GM23338 (cell line): ENCODE measurements around the gene GRID2. TPM values are rescaled to one million over a fixed set of nuclear protein-coding genes. Genes with fewer than 3 reads are reported as not detected.

Experiments used
- ATAC-seq: fragments of 200-7000 bp; cut with Tn5 transposase; 3 replicates; pipeline ENCODE4 v1.9.1; 2020
- DNase-seq: peaks from one replicate; pipeline ENCODE4 v3.0.0-alpha.2; 2015; ENCODE audit warnings: low spot score
- H2AFZ ChIP-seq: fragments of 200-600 bp; sonication (generic); 2 replicates; pipeline ENCODE4 v1.8.0; 2016; ENCODE audit warnings: antibody characterized with exemption, mild to moderate bottlenecking, moderate library complexity
- H3F3A ChIP-seq: fragments of 200-600 bp; sonication (generic); replicated peaks from 2 replicates; pipeline ENCODE4 v1.8.0; 2017; ENCODE audit warnings: antibody characterized with exemption, mixed run types, low read depth
- H3K27ac ChIP-seq: fragments of 200-600 bp; sonication (generic); 2 replicates; pipeline ENCODE4 v1.6.1; 2016; ENCODE audit warnings: low read depth
- H3K27me3 ChIP-seq: fragments of 200-600 bp; sonication (generic); 2 replicates; pipeline ENCODE4 v1.8.0; 2016; ENCODE audit warnings: mild to moderate bottlenecking, mixed run types, moderate library complexity; ENCODE audit not compliant: insufficient read depth
- H3K36me3 ChIP-seq: fragments of 200-600 bp; sonication (generic); 2 replicates; pipeline ENCODE4 v1.8.0; 2016; ENCODE audit warnings: mild to moderate bottlenecking; ENCODE audit not compliant: insufficient read depth
- H3K4me1 ChIP-seq: fragments of 200-600 bp; sonication (generic); 2 replicates; pipeline ENCODE4 v1.8.0; 2016; ENCODE audit warnings: mild to moderate bottlenecking, moderate library complexity; ENCODE audit not compliant: insufficient read depth
- H3K4me2 ChIP-seq: fragments of 200-600 bp; sonication (generic); 2 replicates; pipeline ENCODE4 v1.7.1; 2017; ENCODE audit warnings: mixed run types
- H3K4me3 ChIP-seq: fragments of 200-600 bp; sonication (generic); 2 replicates; pipeline ENCODE4 v1.6.1; 2016; ENCODE audit warnings: mixed run types
- H3K79me2 ChIP-seq: fragments of 200-600 bp; sonication (generic); replicated peaks from 2 replicates; pipeline ENCODE4 v1.8.0; 2017; ENCODE audit warnings: mild to moderate bottlenecking; ENCODE audit not compliant: insufficient read depth
- H3K9me2 ChIP-seq: fragments of 200-600 bp; sonication (generic); 2 replicates; pipeline ENCODE4 v1.8.0; 2017; ENCODE audit not compliant: insufficient read depth
- H4K20me1 ChIP-seq: fragments of 200-600 bp; sonication (generic); replicated peaks from 2 replicates; pipeline ENCODE4 v1.8.0; 2017; ENCODE audit warnings: mild to moderate bottlenecking; ENCODE audit not compliant: insufficient read depth
- H3K27ac Mint-ChIP-seq: 2 replicates; pipeline ENCODE4 v1.8.0; 2020; ENCODE audit warnings: inconsistent platforms, mild to moderate bottlenecking, moderate library complexity, mixed read lengths
- H3K27me3 Mint-ChIP-seq: 3 replicates; pipeline ENCODE4 v1.8.0; 2022; ENCODE audit warnings: low read depth, mild to moderate bottlenecking, moderate library complexity, mixed read lengths, inconsistent platforms; ENCODE audit not compliant: insufficient read depth, poor library complexity
- H3K36me3 Mint-ChIP-seq: 3 replicates; pipeline ENCODE4 v1.8.0; 2021; ENCODE audit warnings: low read depth, mild to moderate bottlenecking, inconsistent platforms, moderate library complexity, mixed read lengths
- H3K4me1 Mint-ChIP-seq: 3 replicates; pipeline ENCODE4 v1.8.0; 2020; ENCODE audit warnings: mild to moderate bottlenecking, inconsistent platforms, mixed read lengths
- H3K4me3 Mint-ChIP-seq: 3 replicates; pipeline ENCODE4 v1.8.0; 2021; ENCODE audit warnings: moderate library complexity, mild to moderate bottlenecking, inconsistent platforms, mixed read lengths
- H3K9me3 Mint-ChIP-seq: 3 replicates; pipeline ENCODE4 v1.8.0; 2020; ENCODE audit warnings: moderate library complexity, mild to moderate bottlenecking, inconsistent platforms, mixed read lengths
- CREB1 ChIP-seq: fragments of 250-450 bp; sonication (Bioruptor Pico); IDR thresholded peaks from 2 replicates; pipeline ENCODE4 v1.5.0; 2020; ENCODE audit warnings: low read depth, mild to moderate bottlenecking, moderate library complexity
- EZH2 ChIP-seq: fragments of 200-600 bp; sonication (generic); IDR thresholded peaks from one replicate; pipeline ENCODE4 v1.8.0; 2017; ENCODE audit warnings: antibody characterized with exemption, mild to moderate bottlenecking, low read depth; ENCODE audit not compliant: unreplicated experiment
- NANOG ChIP-seq: IDR thresholded peaks from 2 replicates; pipeline ENCODE4 v1.6.1; 2016; ENCODE audit warnings: antibody characterized with exemption, borderline replicate concordance
- REST ChIP-seq: IDR thresholded peaks from one replicate; pipeline ENCODE4 v1.6.1; 2018; ENCODE audit warnings: antibody characterized with exemption; ENCODE audit not compliant: unreplicated experiment
- ZNF114 ChIP-seq: fragments of 250-450 bp; sonication (Bioruptor Pico); IDR thresholded peaks from 2 replicates; pipeline ENCODE4 v1.5.0; 2020; ENCODE audit warnings: mild to moderate bottlenecking, moderate library complexity
- polyA plus RNA-seq: library from polyadenylated mRNA; unstranded; fragments of >200 nt; fragmentation: Nextera tagmentation; extraction: Ambion mirVana; gene quantifications from 2 replicates; pipeline ENCODE4 v1.2.1, GENCODE V29; 2016
- total RNA-seq: library from RNA; depleted of rRNA; stranded (reverse); fragments of >200 nt; shearing (Covaris generic); gene quantifications from 2 replicates; pipeline ENCODE4 v1.2.3, GENCODE V29; 2014
- TF ChIP-seq, protein P1 (sequence below): fragments of 250-450 bp; sonication (Bioruptor Pico); IDR thresholded peaks from 2 replicates; pipeline ENCODE4 v1.5.0; 2020; ENCODE audit warnings: mild to moderate bottlenecking, moderate library complexity

GRID2 gene
- total and polyA plus RNA-seq, 2 experiments from 2014 or later: 19.9 to 65.4 TPM

- no peak overlapping the region; the same call in 2 of the 3 replicates for H3K4me3 Mint-ChIP-seq
- no peaks in the 10 kb centered on the region for H3K36me3 Mint-ChIP-seq
- Histone ChIP-seq H3K4me3 (no peak overlapping the region), H4K20me1 (no peaks in the 10 kb centered on the region), H3K36me3 (no peaks in the 10 kb centered on the region), H3K79me2 (peaks cover 26% of the 10 kb centered on the region), H3K27ac (no peak overlapping the region; the same call in 1 of the 2 replicates), H3K4me1 (peaks cover 64% of the 10 kb centered on the region), H3K27me3 (no peaks in the 10 kb centered on the region), H3K9me2 (no peaks in the 10 kb centered on the region), H2AFZ (no peak overlapping the region), H3K4me2 (no peak overlapping the region), H3F3A (no peaks in the 10 kb centered on the region)
- H3K27ac Mint-ChIP-seq: no peak overlapping the region; the same call in 1 of the 2 replicates
- no peaks in the 10 kb centered on the region for H3K27me3 Mint-ChIP-seq
- ATAC-seq (no peak), DNase-seq (no peak)
- no peak for TF ChIP-seq NANOG
- no peak for TF ChIP-seq ZNF114 (CRISPR knock-in tag)
- TF ChIP-seq EZH2: no peak
- no peak for TF ChIP-seq REST
- TF ChIP-seq, protein P1, sequence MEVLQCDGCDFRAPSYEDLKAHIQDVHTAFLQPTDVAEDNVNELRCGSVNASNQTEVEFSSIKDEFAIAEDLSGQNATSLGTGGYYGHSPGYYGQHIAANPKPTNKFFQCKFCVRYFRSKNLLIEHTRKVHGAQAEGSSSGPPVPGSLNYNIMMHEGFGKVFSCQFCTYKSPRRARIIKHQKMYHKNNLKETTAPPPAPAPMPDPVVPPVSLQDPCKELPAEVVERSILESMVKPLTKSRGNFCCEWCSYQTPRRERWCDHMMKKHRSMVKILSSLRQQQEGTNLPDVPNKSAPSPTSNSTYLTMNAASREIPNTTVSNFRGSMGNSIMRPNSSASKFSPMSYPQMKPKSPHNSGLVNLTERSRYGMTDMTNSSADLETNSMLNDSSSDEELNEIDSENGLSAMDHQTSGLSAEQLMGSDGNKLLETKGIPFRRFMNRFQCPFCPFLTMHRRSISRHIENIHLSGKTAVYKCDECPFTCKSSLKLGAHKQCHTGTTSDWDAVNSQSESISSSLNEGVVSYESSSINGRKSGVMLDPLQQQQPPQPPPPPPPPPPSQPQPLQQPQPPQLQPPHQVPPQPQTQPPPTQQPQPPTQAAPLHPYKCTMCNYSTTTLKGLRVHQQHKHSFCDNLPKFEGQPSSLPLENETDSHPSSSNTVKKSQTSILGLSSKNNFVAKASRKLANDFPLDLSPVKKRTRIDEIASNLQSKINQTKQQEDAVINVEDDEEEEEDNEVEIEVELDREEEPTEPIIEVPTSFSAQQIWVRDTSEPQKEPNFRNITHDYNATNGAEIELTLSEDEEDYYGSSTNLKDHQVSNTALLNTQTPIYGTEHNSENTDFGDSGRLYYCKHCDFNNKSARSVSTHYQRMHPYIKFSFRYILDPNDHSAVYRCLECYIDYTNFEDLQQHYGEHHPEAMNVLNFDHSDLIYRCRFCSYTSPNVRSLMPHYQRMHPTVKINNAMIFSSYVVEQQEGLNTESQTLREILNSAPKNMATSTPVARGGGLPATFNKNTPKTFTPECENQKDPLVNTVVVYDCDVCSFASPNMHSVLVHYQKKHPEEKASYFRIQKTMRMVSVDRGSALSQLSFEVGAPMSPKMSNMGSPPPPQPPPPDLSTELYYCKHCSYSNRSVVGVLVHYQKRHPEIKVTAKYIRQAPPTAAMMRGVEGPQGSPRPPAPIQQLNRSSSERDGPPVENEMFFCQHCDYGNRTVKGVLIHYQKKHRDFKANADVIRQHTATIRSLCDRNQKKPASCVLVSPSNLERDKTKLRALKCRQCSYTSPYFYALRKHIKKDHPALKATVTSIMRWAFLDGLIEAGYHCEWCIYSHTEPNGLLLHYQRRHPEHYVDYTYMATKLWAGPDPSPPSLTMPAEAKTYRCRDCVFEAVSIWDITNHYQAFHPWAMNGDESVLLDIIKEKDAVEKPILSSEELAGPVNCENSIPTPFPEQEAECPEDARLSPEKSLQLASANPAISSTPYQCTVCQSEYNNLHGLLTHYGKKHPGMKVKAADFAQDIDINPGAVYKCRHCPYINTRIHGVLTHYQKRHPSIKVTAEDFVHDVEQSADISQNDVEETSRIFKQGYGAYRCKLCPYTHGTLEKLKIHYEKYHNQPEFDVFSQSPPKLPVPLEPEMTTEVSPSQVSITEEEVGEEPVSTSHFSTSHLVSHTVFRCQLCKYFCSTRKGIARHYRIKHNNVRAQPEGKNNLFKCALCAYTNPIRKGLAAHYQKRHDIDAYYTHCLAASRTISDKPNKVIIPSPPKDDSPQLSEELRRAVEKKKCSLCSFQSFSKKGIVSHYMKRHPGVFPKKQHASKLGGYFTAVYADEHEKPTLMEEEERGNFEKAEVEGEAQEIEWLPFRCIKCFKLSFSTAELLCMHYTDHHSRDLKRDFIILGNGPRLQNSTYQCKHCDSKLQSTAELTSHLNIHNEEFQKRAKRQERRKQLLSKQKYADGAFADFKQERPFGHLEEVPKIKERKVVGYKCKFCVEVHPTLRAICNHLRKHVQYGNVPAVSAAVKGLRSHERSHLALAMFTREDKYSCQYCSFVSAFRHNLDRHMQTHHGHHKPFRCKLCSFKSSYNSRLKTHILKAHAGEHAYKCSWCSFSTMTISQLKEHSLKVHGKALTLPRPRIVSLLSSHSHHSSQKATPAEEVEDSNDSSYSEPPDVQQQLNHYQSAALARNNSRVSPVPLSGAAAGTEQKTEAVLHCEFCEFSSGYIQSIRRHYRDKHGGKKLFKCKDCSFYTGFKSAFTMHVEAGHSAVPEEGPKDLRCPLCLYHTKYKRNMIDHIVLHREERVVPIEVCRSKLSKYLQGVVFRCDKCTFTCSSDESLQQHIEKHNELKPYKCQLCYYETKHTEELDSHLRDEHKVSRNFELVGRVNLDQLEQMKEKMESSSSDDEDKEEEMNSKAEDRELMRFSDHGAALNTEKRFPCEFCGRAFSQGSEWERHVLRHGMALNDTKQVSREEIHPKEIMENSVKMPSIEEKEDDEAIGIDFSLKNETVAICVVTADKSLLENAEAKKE (CRISPR knock-in tag): no peak
- TF ChIP-seq CREB1 (CRISPR knock-in tag): no peak
- H3K9me3 Mint-ChIP-seq: no peaks in the 10 kb centered on the region
- H3K4me1 Mint-ChIP-seq: peaks cover 59% of the 10 kb centered on the region
Measured at GRCh38 chr4:92357966-92358365, 54.2 kb downstream of the GRID2 start.
